NCI-H748 treated with DMSO at 0.1 percent for 48 hours (cell line): ENCODE results near the gene SFSWAP.

Experiments
- DNase-seq: peaks from one replicate; lab custom pipeline; 2025; lab: John Stamatoyannopoulos, UW

Gene SFSWAP

GRCh38 chr12:131836193-131836592 lies 125.3 kb downstream of the SFSWAP start:
- DNase-seq, result no peak

GRCh38 chr12:131836714-131837397 lies 126.0 kb downstream of the SFSWAP start:
- DNase-seq, result no peak

GRCh38 chr12:131840643-131841416 lies 129.9 kb downstream of the SFSWAP start:
- no peak for DNase-seq

- no peak for DNase-seq
These were observed 130.7 kb downstream of the SFSWAP start for GRCh38 chr12:131841547-131841946.

- DNase-seq, result no peak
These were observed 131.3 kb downstream of the SFSWAP start for GRCh38 chr12:131842169-131842568.

- DNase-seq, result no peak
These were observed 132.6 kb downstream of the SFSWAP start for GRCh38 chr12:131843527-131843926.

GRCh38 chr12:131844140-131844539 lies 133.2 kb downstream of the SFSWAP start:
- no peak for DNase-seq

- DNase-seq, result no peak
These were observed 133.8 kb downstream of the SFSWAP start for GRCh38 chr12:131844656-131845055.

GRCh38 chr12:131845121-131845520 lies 134.2 kb downstream of the SFSWAP start:
- no peak for DNase-seq

GRCh38 chr12:131847456-131847855 lies 136.6 kb downstream of the SFSWAP start:
- DNase-seq, result no peak

- DNase-seq, result no peak
These were observed 137.9 kb downstream of the SFSWAP start for GRCh38 chr12:131848753-131849152.
